Astrocyte of the cerebellum (primary cell): ENCODE measurements around the gene CCDC124.
A peak's percentile ranks its signal among the peaks of the same experiment; 100 is the strongest.

ENCODE experiments used
- DNase-seq: peaks from one replicate; pipeline ENCODE4 v3.0.0-alpha.2; 2011; ENCODE audit warnings: low read depth
- H3K4me3 ChIP-seq: 2 replicates; pipeline ENCODE4 v1.5.1; 2011; ENCODE audit warnings: mild to moderate bottlenecking, low read depth, low read length, moderate library complexity
- CTCF ChIP-seq: IDR thresholded peaks from 2 replicates; pipeline ENCODE4 v1.5.1; 2012; ENCODE audit warnings: low read length, low read depth, moderate library complexity, mild to moderate bottlenecking; ENCODE audit errors: missing control alignments
- in situ Hi-C: cut with HindIII; loops from 2 replicates; pipeline ENCODE4 v1.10.0; 2017; ENCODE audit warnings: low sequenced_read_pairs

Gene CCDC124

DNA sequence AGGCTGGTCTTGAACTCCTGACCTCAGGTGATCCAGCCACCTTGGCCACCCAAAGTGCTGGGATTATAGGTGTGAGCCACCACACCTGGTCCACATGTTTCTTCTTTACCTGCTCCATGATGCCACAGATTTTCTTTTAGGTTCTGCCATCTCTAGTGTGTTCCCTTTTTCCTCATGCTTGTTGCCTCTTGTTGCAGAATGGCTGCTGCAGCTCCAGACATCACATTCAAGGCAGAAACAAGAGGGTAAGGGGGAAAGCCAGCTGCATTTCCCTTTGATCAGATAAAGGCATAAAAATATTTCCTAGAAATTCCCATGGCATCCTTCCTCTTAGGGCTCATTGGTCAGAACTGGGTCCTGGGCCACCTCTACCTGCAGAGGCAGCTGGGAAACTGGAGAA is 12.3 kb upstream of the CCDC124 start:
- no peak for DNase-seq
- H3K4me3 ChIP-seq: no peak overlapping the region
- TF ChIP-seq CTCF: no peak
- in situ Hi-C loops: no loop called here

DNA sequence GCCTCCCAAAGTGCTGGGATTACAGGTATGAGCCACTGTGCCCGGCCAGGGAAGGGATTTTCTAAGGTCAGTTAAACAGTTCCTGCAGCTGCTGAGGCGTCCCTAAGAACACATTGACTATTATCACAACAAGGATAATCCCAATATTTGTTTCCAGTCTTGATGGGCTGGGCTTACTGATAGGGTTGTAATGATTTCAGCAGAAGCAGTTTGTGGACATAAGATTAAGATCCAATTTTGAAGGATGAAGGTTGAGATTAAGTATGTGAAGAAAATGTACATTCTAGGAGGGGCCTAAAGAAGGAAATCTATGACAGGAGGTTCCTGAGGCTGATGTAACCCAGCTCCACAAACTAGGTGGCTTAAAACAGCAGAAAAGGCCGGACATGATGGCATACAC is 10.7 kb upstream of the CCDC124 start:
- no peak overlapping the region for H3K4me3 ChIP-seq
- no peak for DNase-seq
- TF ChIP-seq CTCF: no peak
- in situ Hi-C loops: no loop called here

GRCh38 chr19:17926044-17926443 is 6.8 kb upstream of the CCDC124 start:
- TF ChIP-seq CTCF: no peak
- no peak overlapping the region for H3K4me3 ChIP-seq
- DNase-seq: no peak
- in situ Hi-C loops: no loop called here

DNA sequence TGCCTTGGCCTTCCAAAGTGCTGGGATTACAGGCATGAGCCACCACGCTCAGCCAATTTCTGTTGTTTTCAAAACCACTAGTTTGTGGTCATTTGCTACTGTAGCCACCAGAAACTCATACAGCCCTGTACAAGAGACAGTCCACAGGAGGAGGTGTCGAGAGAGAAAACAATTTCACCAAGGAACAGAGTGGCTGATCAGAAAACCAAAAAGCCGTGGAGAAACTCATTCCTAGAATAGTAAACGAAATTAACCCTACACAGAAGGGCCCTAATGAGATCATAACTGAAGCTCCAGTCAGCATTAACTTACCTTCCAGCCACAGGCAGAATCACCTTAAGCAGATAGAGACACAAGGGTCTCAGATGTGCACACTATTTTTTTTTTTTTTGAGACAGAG is 3.8 kb upstream of the CCDC124 start:
- DNase-seq: no peak
- no peak overlapping the region for H3K4me3 ChIP-seq
- no peak for TF ChIP-seq CTCF
- in situ Hi-C loops: no loop called here

DNA sequence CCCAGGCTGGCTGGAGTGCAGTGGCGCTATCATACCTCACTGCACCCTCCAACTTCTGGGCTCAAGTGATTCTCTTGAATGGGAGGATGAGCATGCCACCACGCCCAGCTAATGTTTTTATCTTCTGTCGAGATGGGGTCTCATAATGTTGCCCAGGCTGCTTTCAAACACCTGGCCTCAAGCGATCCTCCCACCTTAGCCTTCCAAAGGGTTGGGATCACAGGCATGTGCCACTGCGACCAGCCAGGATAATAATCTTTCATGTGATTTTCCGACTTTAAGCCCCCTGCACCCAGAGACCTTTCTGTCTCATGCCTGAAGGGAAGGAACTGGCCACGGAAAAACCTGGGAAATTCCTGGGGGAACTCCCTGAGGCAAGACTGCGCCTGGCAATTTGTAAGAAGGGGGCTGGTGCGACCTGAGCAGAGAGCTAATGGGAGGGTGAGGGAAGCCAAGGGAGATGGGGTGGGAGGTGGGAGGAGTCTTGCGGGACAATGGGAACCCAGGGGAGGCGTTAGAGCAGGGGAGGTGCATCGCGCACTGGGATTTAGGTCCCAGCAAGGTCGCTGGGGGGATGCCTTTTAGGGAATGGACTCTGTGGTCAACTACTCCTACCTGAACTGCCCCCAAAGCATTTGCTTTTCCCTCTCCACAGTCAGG is 1.2 kb upstream of the CCDC124 start:
- in situ Hi-C loops: no loop called here
- no peak for DNase-seq
- H3K4me3 ChIP-seq: peak overlapping the region; percentile 81
- TF ChIP-seq CTCF: no peak

DNA sequence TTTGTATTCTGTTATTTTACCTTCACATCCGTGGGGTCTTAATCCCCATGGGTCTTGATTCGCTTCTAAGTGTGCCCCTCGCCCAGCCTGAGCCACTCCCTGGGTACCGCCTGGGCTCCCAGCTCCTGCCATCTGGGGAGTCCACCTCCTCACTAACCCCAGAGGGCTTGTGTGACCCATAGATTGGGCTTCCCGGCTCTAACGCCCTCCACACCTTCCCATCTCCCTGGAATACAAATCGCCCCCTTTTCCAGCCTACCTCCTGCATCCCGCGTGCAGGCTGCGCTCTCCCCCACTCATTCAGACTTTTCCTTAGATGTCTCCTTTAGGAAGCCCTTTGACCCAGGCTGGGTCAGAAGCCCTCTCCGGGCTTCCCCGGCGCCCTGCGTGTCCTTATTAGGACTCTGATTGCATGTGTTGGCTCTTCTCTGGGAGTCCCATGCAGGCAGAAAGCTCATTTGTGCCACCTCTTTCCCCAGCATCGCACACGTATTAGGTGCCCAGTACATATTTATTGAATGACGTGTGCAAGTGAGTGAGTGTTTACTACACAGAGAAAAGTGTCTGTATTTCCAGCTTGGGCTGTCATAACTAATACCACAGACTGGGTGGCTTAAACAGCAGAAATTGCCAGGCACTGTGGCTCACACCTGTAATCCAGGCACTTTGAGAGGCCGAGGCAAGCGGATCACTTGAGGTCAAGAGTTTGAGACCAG is 757 bp downstream of the CCDC124 start:
- in situ Hi-C loops: no loop called here
- no peak for TF ChIP-seq CTCF
- H3K4me3 ChIP-seq: peak overlapping the region; percentile 81
- DNase-seq: no peak
